Endometrium (tissue), 2 donors: ENCODE data around the gene FAM83D.
"Not testable (repeated sequence)": the region's sequence is repeated elsewhere in the genome, so short reads cannot be mapped to it uniquely, and the experiment has no call there.

Source experiments
- FAIRE-seq: peaks from 2 replicates; lab custom pipeline; 2012; peaks lifted over from hg19 to GRCh38; lab: Jason Lieb, UNC
- donor health status: control.
- donor health status: control.

FAM83D gene

GRCh38 chr20:38935967-38936407, 9.8 kb downstream of the FAM83D start:
- FAIRE-seq: no peak

- FAIRE-seq: no peak
These were observed 10.8 kb downstream of the FAM83D start for GRCh38 chr20:38937000-38937399.

GRCh38 chr20:38937978-38938473, 11.8 kb downstream of the FAM83D start:
- no peak for FAIRE-seq

- no peak for FAIRE-seq
These were observed 13.5 kb downstream of the FAM83D start for GRCh38 chr20:38939686-38940085.

- FAIRE-seq: no peak
These were observed 14.4 kb downstream of the FAM83D start for GRCh38 chr20:38940644-38941043.

- FAIRE-seq: no peak
These were observed 15.6 kb downstream of the FAM83D start for GRCh38 chr20:38941726-38942389.

- FAIRE-seq: no peak
These were observed 18.8 kb downstream of the FAM83D start for GRCh38 chr20:38945012-38945411.

- no peak for FAIRE-seq
These were observed 20.6 kb downstream of the FAM83D start for GRCh38 chr20:38946836-38947235.

- FAIRE-seq: no peak
These were observed 21.7 kb downstream of the FAM83D start for GRCh38 chr20:38947931-38948362.

GRCh38 chr20:38950254-38950653, 24.0 kb downstream of the FAM83D start:
- no peak for FAIRE-seq

GRCh38 chr20:38951611-38952010, 25.4 kb downstream of the FAM83D start:
- no peak for FAIRE-seq

- no peak for FAIRE-seq
These were observed 25.9 kb downstream of the FAM83D start for GRCh38 chr20:38952153-38952552.

GRCh38 chr20:38953630-38954340, 27.6 kb downstream of the FAM83D start:
- no peak for FAIRE-seq

GRCh38 chr20:38957235-38957876, 31.1 kb downstream of the FAM83D start:
- no peak for FAIRE-seq

- no peak for FAIRE-seq
These were observed 31.8 kb downstream of the FAM83D start for GRCh38 chr20:38957915-38958485.

GRCh38 chr20:38960187-38960687, 34.0 kb downstream of the FAM83D start:
- FAIRE-seq: not testable (repeated sequence)

- no peak for FAIRE-seq
These were observed 35.4 kb downstream of the FAM83D start for GRCh38 chr20:38961530-38962043.

GRCh38 chr20:38962044-38962927, 36.1 kb downstream of the FAM83D start, which contains the start of gene DHX35:
TSS of gene DHX35 (plus strand) at chr20:38962344. CDS start at chr20:38962368, 24 bp downstream.
- no peak for FAIRE-seq

GRCh38 chr20:38962928-38963401, 36.7 kb downstream of the FAM83D start:
- FAIRE-seq: no peak

GRCh38 chr20:38963745-38964144, 37.5 kb downstream of the FAM83D start:
- no peak for FAIRE-seq

GRCh38 chr20:38965264-38965663, 39.0 kb downstream of the FAM83D start:
- FAIRE-seq: no peak
